HG02642 (cell line): ENCODE results near the gene DCAF10.
"Not testable (repeated sequence)": the region's sequence is repeated elsewhere in the genome, so short reads cannot be mapped to it uniquely, and the experiment has no call there.

Experiments
- ATAC-seq: cut with Tn5 transposase; IDR thresholded peaks from one replicate; pipeline ENCODE4 v1.9.1; 2021; ENCODE audit warnings: mild to moderate bottlenecking; ENCODE audit not compliant: unreplicated experiment, poor library complexity

The DCAF10 gene

GRCh38 chr9:37788332-37788731 is 12.3 kb upstream of the DCAF10 start:
- ATAC-seq = no peak

- no peak for ATAC-seq
These were observed 10.5 kb upstream of the DCAF10 start for GRCh38 chr9:37790096-37790495.

- no peak for ATAC-seq
These were observed 8.5 kb upstream of the DCAF10 start for GRCh38 chr9:37792122-37792521.

- ATAC-seq = no peak
These were observed 4.4 kb upstream of the DCAF10 start for GRCh38 chr9:37796232-37796631.

- no peak for ATAC-seq
These were observed 1.9 kb upstream of the DCAF10 start for GRCh38 chr9:37798677-37799076.

GRCh38 chr9:37801287-37801850 is 772 bp downstream of the DCAF10 start:
- peak; percentile 45 for ATAC-seq

GRCh38 chr9:37801959-37802711 is 1.5 kb downstream of the DCAF10 start:
- no peak for ATAC-seq

GRCh38 chr9:37806271-37806670 is 5.7 kb downstream of the DCAF10 start:
- ATAC-seq = no peak

- not testable (repeated sequence) for ATAC-seq
These were observed 9.1 kb downstream of the DCAF10 start for GRCh38 chr9:37809676-37810075.

GRCh38 chr9:37811906-37812476 is 11.4 kb downstream of the DCAF10 start:
- no peak for ATAC-seq

- no peak for ATAC-seq
These were observed 12.3 kb downstream of the DCAF10 start for GRCh38 chr9:37812773-37813379.

- no peak for ATAC-seq
These were observed 18.3 kb downstream of the DCAF10 start for GRCh38 chr9:37818849-37819248.

- peak; percentile 62 for ATAC-seq
These were observed 19.5 kb downstream of the DCAF10 start for GRCh38 chr9:37820142-37820541.

- ATAC-seq = not testable (repeated sequence)
These were observed 24.6 kb downstream of the DCAF10 start for GRCh38 chr9:37825174-37825573.

- no peak for ATAC-seq
These were observed 27.0 kb downstream of the DCAF10 start for GRCh38 chr9:37827483-37828165.

GRCh38 chr9:37835821-37836220 is 35.2 kb downstream of the DCAF10 start:
- no peak for ATAC-seq

- ATAC-seq = peak; percentile 83
These were observed 35.8 kb downstream of the DCAF10 start for GRCh38 chr9:37836386-37836785.

- ATAC-seq = no peak
These were observed 39.2 kb downstream of the DCAF10 start for GRCh38 chr9:37839496-37840461.

- no peak for ATAC-seq
These were observed 40.1 kb downstream of the DCAF10 start for GRCh38 chr9:37840560-37841194.
